ENCODE data around the gene HERC4.

The HERC4 gene

DNA sequence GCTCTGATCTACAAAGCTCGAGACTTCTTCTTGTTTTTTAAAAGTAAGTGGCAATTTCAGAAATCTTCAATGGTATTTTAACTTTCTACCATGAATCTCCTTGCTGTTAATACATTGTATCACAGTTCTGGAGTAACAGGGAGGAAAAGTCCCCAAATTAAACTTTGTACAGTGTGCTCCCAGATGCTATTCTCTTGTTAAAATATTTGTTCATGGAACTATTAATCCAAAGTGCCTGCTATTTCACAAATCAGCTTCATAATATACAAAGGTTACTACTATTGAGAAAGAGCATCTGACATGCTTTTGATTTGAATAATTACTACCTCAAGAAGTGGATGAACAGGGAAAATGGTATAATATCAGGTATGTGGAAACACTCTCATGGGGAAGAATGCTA, 154.0 kb downstream of the HERC4 start:
- H3K27ac ChIP-seq (ENCODE audit: low read depth, low read length, poor library complexity, severe bottlenecking), result no peak overlapping the region
- H3K36me3 ChIP-seq (ENCODE audit: insufficient read depth, low read length), result peaks cover 44% of the 10 kb centered on the region
- TF ChIP-seq, protein P1, sequence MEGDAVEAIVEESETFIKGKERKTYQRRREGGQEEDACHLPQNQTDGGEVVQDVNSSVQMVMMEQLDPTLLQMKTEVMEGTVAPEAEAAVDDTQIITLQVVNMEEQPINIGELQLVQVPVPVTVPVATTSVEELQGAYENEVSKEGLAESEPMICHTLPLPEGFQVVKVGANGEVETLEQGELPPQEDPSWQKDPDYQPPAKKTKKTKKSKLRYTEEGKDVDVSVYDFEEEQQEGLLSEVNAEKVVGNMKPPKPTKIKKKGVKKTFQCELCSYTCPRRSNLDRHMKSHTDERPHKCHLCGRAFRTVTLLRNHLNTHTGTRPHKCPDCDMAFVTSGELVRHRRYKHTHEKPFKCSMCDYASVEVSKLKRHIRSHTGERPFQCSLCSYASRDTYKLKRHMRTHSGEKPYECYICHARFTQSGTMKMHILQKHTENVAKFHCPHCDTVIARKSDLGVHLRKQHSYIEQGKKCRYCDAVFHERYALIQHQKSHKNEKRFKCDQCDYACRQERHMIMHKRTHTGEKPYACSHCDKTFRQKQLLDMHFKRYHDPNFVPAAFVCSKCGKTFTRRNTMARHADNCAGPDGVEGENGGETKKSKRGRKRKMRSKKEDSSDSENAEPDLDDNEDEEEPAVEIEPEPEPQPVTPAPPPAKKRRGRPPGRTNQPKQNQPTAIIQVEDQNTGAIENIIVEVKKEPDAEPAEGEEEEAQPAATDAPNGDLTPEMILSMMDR (IDR thresholded peaks at IDR 0.05; ENCODE audit: low read length), result no peak
- no peak overlapping the region for H3K9ac ChIP-seq (ENCODE audit: low read length)
- no peaks in the 10 kb centered on the region for H3K4me1 ChIP-seq (ENCODE audit: insufficient read depth, low read length, severe bottlenecking)
- no peaks in the 10 kb centered on the region for H3K9me2 ChIP-seq (ENCODE audit: low read depth, low read length)
- H3K4me2 ChIP-seq (ENCODE audit: low read length), result no peak overlapping the region
- H3K79me2 ChIP-seq (ENCODE audit: insufficient read depth, low read length), result no peaks in the 10 kb centered on the region
- H3K4me3 ChIP-seq (ENCODE audit: low read depth, low read length, poor library complexity, severe bottlenecking), result no peak overlapping the region
- H2AFZ ChIP-seq (ENCODE audit: low read length), result no peak overlapping the region
- H3F3A ChIP-seq (ENCODE audit: insufficient read depth, low read length), result 0 out of 2 replicates have a peak, but pooled peaks cover 3% of the 10 kb centered on the region
- H3K27me3 ChIP-seq (ENCODE audit: insufficient read depth, low read length), result no peaks in the 10 kb centered on the region
- no peaks in the 10 kb centered on the region for H3K9me3 ChIP-seq (ENCODE audit: low read length)
- H4K20me1 ChIP-seq (ENCODE audit: insufficient read depth, low read length), result no peaks in the 10 kb centered on the region

DNA sequence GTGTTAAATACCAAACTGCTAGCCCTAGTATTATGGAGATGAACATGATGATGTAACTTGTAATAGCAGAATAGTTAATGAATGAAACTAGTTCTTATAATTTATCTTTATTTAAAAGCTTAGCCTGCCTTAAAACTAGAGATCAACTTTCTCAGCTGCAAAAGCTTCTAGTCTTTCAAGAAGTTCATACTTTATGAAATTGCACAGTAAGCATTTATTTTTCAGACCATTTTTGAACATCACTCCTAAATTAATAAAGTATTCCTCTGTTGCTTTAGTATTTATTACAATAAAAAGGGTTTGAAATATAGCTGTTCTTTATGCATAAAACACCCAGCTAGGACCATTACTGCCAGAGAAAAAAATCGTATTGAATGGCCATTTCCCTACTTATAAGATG, 157.4 kb downstream of the HERC4 start:
- Histone ChIP-seq H3K9me2 (ENCODE audit: low read depth, low read length) (no peaks in the 10 kb centered on the region), H4K20me1 (ENCODE audit: insufficient read depth, low read length) (no peaks in the 10 kb centered on the region), H3K27ac (ENCODE audit: low read depth, low read length, poor library complexity, severe bottlenecking) (no peak overlapping the region), H3F3A (ENCODE audit: insufficient read depth, low read length) (no peaks in the 10 kb centered on the region), H3K9me3 (ENCODE audit: low read length) (no peaks in the 10 kb centered on the region), H3K27me3 (ENCODE audit: insufficient read depth, low read length) (no peaks in the 10 kb centered on the region), H3K79me2 (ENCODE audit: insufficient read depth, low read length) (no peaks in the 10 kb centered on the region), H2AFZ (ENCODE audit: low read length) (no peak overlapping the region), H3K4me1 (ENCODE audit: insufficient read depth, low read length, severe bottlenecking) (no peaks in the 10 kb centered on the region), H3K36me3 (ENCODE audit: insufficient read depth, low read length) (peaks cover 65% of the 10 kb centered on the region), H3K4me2 (ENCODE audit: low read length) (no peak overlapping the region), H3K9ac (ENCODE audit: low read length) (no peak overlapping the region), H3K4me3 (ENCODE audit: low read depth, low read length, poor library complexity, severe bottlenecking) (no peak overlapping the region)
- no peak for TF ChIP-seq EZH2 (IDR thresholded peaks at IDR 0.05; ENCODE audit: borderline replicate concordance, low read length)
- TF ChIP-seq, protein P1 (IDR thresholded peaks at IDR 0.05; ENCODE audit: low read length), result no peak

DNA sequence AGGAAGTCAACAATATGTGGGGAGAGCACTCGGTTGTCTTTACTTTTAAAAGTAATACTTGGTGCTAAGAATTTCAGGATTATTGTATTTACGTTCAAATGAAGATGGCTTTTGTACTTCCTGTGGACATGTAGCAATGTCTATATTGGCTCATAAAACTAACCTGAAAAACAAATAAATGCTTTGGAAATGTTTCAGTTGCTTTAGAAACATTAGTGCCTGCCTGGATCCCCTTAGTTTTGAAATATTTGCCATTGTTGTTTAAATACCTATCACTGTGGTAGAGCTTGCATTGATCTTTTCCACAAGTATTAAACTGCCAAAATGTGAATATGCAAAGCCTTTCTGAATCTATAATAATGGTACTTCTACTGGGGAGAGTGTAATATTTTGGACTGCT, 157.9 kb downstream of the HERC4 start:
- Histone ChIP-seq H3K79me2 (ENCODE audit: insufficient read depth, low read length) (no peaks in the 10 kb centered on the region), H3F3A (ENCODE audit: insufficient read depth, low read length) (no peaks in the 10 kb centered on the region), H3K9ac (ENCODE audit: low read length) (no peak overlapping the region), H3K27ac (ENCODE audit: low read depth, low read length, poor library complexity, severe bottlenecking) (no peak overlapping the region), H3K4me3 (ENCODE audit: low read depth, low read length, poor library complexity, severe bottlenecking) (no peak overlapping the region), H3K9me2 (ENCODE audit: low read depth, low read length) (no peaks in the 10 kb centered on the region), H3K4me1 (ENCODE audit: insufficient read depth, low read length, severe bottlenecking) (no peaks in the 10 kb centered on the region), H2AFZ (ENCODE audit: low read length) (no peak overlapping the region), H3K9me3 (ENCODE audit: low read length) (no peaks in the 10 kb centered on the region), H4K20me1 (ENCODE audit: insufficient read depth, low read length) (no peaks in the 10 kb centered on the region), H3K27me3 (ENCODE audit: insufficient read depth, low read length) (no peaks in the 10 kb centered on the region), H3K36me3 (ENCODE audit: insufficient read depth, low read length) (peaks cover 66% of the 10 kb centered on the region), H3K4me2 (ENCODE audit: low read length) (no peak overlapping the region)
- TF ChIP-seq, protein P1 (IDR thresholded peaks at IDR 0.05; ENCODE audit: low read length), result no peak
- no peak for TF ChIP-seq EZH2 (IDR thresholded peaks at IDR 0.05; ENCODE audit: borderline replicate concordance, low read length)
